HEK293 (cell line): ENCODE results near the gene FDX2.

Experiments used
- CTCF ChIP-seq: fragments of 450-650 bp; formaldehyde crosslinking; IDR thresholded peaks from 2 replicates; pipeline ENCODE4 v1.5.1; 2016; ENCODE audit warnings: missing biosample characterization, missing genetic modification characterization
- ELK4 ChIP-seq: IDR thresholded peaks from 2 replicates; pipeline ENCODE4 v1.6.1; 2011; ENCODE audit warnings: mild to moderate bottlenecking, low read depth, low read length, borderline replicate concordance
- KLF16 ChIP-seq: fragments of 450-650 bp; formaldehyde crosslinking; IDR thresholded peaks from 2 replicates; pipeline ENCODE4 v1.5.1; 2017; ENCODE audit warnings: missing biosample characterization, missing genetic modification characterization
- KLF7 ChIP-seq: fragments of 450-650 bp; formaldehyde crosslinking; IDR thresholded peaks from 2 replicates; pipeline ENCODE4 v1.5.1; 2016; ENCODE audit warnings: missing biosample characterization, missing genetic modification characterization, borderline replicate concordance
- MYNN ChIP-seq: fragments of 450-650 bp; formaldehyde crosslinking; IDR thresholded peaks from 2 replicates; pipeline ENCODE4 v1.5.1; 2016; ENCODE audit warnings: missing biosample characterization, missing genetic modification characterization, borderline replicate concordance
- PBX3 ChIP-seq: sonication (generic); formaldehyde crosslinking; IDR thresholded peaks from 2 replicates; pipeline ENCODE4 v1.8.1; 2022; ENCODE audit warnings: mild to moderate bottlenecking, moderate library complexity, missing genetic modification reagents
- RBAK ChIP-seq: fragments of 450-650 bp; formaldehyde crosslinking; IDR thresholded peaks from 2 replicates; pipeline ENCODE4 v1.5.1; 2016; ENCODE audit warnings: missing biosample characterization, missing genetic modification characterization
- YY1 ChIP-seq: fragments of 450-650 bp; formaldehyde crosslinking; IDR thresholded peaks from 2 replicates; pipeline ENCODE4 v1.5.1; 2018; ENCODE audit warnings: missing biosample characterization, missing genetic modification characterization
- ZBTB49 ChIP-seq: fragments of 450-650 bp; formaldehyde crosslinking; IDR thresholded peaks from 2 replicates; pipeline ENCODE4 v1.5.1; 2016; ENCODE audit warnings: missing biosample characterization, missing genetic modification characterization, low read depth
- ZFP3 ChIP-seq: fragments of 450-650 bp; formaldehyde crosslinking; IDR thresholded peaks from 2 replicates; pipeline ENCODE4 v1.5.1; 2016; ENCODE audit warnings: low read depth, missing biosample characterization, missing genetic modification characterization
- ZNF544 ChIP-seq: fragments of 450-650 bp; formaldehyde crosslinking; IDR thresholded peaks from 2 replicates; pipeline ENCODE4 v1.5.0; 2017; ENCODE audit warnings: missing biosample characterization, missing genetic modification characterization
- ZNF549 ChIP-seq: fragments of 450-650 bp; IDR thresholded peaks from 2 replicates; pipeline ENCODE4 v1.5.1; 2018; ENCODE audit warnings: missing biosample characterization, missing genetic modification characterization, mild to moderate bottlenecking, inconsistent platforms, moderate library complexity
- ZNF580 ChIP-seq: fragments of 450-650 bp; formaldehyde crosslinking; IDR thresholded peaks from 2 replicates; pipeline ENCODE4 v1.5.1; 2016; ENCODE audit warnings: missing biosample characterization, missing genetic modification characterization
- ZNF664 ChIP-seq: fragments of 450-650 bp; formaldehyde crosslinking; IDR thresholded peaks from 2 replicates; pipeline ENCODE4 v1.5.1; 2016; ENCODE audit warnings: missing biosample characterization, missing genetic modification characterization

- TF ChIP-seq CTCF (no peak), PBX3 (CRISPR knock-in tag) (no peak), ZNF664 (tag by site-specific recombination) (no peak), KLF16 (tag by site-specific recombination) (no peak), ZNF549 (tag by site-specific recombination) (no peak), MYNN (tag by site-specific recombination) (no peak), ELK4 (no peak), ZBTB49 (tag by site-specific recombination) (no peak), KLF7 (tag by site-specific recombination) (no peak), ZFP3 (tag by site-specific recombination) (no peak), ZNF544 (tag by site-specific recombination) (no peak), RBAK (tag by site-specific recombination) (no peak), YY1 (tag by site-specific recombination) (no peak), ZNF580 (tag by site-specific recombination) (no peak)
Measured at GRCh38 chr19:10338940-10339339, 23.1 kb upstream of the FDX2 start.
